D721Med (cell line): ENCODE measurements around the gene PANK2.
"Not testable (repeated sequence)": the region's sequence is repeated elsewhere in the genome, so short reads cannot be mapped to it uniquely, and the experiment has no call there.

ENCODE experiments used
- DNase-seq: peaks from one replicate; pipeline ENCODE4 v3.0.0; 2011; ENCODE audit warnings: low spot score; ENCODE audit not compliant: insufficient read length
- FAIRE-seq: peaks from 2 replicates; lab custom pipeline; 2011; peaks lifted over from hg19 to GRCh38; lab: Jason Lieb, UNC
- TF ChIP-seq, protein P1 (sequence below): IDR thresholded peaks from 2 replicates; pipeline ENCODE4 v1.5.1; 2012; ENCODE audit warnings: mild to moderate bottlenecking, control low read depth; ENCODE audit not compliant: insufficient read depth; ENCODE audit errors: missing control alignments

The PANK2 gene

DNA sequence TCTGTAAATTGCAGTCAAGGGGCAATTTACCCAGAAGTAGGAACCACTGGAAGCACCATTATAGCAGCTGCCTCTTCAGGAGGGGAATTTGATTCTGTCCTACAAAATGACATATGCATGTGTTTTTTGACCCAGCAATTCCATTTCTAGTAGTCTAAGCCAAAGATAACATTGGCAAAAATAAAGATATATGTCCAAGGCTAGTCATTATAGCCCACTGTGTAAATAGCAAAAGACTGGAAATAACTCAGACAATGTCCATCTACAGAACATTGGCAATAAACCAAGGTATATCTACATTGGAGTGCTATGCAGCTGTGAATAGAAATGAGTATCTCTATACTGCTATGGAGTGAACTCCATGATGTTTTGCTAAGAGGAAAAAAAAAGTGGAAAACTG is 12.5 kb upstream of the PANK2 start:
- no peak for DNase-seq
- TF ChIP-seq, protein P1, sequence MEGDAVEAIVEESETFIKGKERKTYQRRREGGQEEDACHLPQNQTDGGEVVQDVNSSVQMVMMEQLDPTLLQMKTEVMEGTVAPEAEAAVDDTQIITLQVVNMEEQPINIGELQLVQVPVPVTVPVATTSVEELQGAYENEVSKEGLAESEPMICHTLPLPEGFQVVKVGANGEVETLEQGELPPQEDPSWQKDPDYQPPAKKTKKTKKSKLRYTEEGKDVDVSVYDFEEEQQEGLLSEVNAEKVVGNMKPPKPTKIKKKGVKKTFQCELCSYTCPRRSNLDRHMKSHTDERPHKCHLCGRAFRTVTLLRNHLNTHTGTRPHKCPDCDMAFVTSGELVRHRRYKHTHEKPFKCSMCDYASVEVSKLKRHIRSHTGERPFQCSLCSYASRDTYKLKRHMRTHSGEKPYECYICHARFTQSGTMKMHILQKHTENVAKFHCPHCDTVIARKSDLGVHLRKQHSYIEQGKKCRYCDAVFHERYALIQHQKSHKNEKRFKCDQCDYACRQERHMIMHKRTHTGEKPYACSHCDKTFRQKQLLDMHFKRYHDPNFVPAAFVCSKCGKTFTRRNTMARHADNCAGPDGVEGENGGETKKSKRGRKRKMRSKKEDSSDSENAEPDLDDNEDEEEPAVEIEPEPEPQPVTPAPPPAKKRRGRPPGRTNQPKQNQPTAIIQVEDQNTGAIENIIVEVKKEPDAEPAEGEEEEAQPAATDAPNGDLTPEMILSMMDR, result no peak
- FAIRE-seq, result no peak

- not testable (repeated sequence) for FAIRE-seq, DNase-seq
Observed at GRCh38 chr20:3878921-3879274, 10.3 kb upstream of the PANK2 start.

DNA sequence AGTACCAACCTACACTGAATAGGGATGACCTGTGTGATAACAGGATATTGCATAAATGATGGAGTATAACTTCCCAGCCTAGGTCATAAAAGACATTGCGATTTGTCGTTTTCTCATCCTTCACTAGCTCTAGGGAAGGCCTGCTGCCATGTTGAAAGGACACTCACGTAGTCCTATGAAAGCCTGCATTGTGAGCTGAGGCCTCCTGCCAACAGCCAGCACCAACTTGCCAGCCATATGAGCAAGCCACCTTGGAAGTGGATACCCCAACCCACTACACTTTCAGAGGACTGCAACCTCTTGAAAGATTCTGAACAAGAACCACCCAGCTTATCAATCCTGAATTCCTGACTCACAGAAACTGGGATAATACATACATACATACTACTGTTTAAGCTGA is 3.5 kb upstream of the PANK2 start:
- TF ChIP-seq, protein P1, result no peak
- FAIRE-seq (no peak), DNase-seq (no peak)

DNA sequence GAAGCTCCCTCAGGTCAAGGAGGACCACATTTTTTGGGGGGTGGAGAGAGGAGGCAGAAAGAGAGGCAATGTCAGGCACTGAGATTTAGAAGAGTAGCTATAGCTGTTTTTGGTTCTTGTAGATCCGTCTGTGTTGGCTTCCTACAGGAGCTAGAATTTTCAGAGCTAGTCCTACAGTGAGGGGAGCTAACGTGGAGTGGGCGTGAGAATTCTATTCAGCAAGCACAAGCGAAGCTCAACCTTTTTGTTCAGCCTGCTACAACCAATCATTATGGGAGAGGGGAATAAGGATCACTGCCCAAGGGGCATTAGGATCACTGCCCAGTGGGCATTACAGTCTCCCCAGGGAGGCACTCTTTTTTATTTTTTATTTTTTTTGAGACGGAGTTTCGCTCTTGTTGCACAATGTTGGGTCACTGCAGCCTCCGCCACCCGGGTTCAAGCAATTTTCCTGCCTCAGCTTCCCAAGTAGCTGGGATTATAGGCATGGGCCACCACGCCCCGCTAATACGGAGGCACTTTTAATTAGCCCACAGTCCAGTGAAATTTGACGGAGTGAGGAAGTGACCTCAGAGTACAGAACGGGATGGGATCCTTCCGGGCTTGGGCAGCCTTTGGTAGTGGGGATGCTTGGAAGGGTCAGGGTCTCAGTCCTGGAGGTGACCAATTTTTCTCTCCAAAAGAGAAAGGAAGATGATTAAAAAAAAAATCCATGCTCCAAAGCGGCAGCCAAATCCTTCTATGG is 1.1 kb upstream of the PANK2 start:
- no peak for FAIRE-seq
- TF ChIP-seq, protein P1, result no peak
- DNase-seq, result no peak

DNA sequence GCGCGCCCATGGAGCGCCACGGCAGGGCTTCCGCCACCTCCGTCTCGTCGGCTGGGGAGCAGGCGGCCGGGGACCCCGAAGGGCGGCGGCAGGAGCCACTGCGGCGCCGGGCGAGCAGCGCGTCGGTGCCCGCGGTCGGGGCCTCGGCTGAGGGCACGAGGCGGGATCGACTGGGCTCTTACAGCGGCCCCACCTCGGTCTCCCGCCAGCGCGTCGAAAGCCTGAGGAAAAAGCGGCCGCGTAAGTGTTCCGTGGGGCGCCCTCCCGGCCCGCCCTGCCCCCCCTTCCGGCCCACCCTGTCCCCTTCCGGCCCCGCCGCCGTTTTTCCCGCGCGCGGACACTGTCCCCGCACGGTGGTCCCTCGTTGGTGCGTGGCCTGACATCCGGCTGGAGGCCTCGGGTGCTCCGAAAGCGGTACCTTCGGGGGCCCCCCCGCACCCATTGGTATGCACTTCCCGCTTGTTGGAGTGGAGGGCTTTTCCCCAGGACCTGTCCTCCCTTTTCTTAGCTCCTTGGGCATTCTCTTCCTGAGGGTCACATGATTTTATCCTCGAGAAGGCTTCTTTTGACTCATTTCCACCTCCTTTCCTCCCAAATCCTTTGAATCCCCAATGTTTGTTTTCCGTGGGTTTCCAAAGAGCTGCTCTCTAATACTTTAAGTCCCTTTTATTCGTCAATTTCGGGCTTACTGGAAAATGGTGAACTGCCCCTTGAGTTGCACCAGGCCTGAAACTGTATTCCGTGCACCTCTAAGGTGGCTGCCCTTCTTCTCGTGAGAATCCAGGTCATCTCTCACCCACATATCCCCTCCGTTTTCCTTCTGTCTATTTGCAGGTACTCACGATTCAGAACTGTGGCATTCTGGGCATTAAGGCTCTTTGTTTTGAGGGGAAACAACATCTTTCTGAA is 556 bp downstream of the PANK2 start:
- no peak for FAIRE-seq
- no peak for DNase-seq
- TF ChIP-seq, protein P1, result no peak

DNA sequence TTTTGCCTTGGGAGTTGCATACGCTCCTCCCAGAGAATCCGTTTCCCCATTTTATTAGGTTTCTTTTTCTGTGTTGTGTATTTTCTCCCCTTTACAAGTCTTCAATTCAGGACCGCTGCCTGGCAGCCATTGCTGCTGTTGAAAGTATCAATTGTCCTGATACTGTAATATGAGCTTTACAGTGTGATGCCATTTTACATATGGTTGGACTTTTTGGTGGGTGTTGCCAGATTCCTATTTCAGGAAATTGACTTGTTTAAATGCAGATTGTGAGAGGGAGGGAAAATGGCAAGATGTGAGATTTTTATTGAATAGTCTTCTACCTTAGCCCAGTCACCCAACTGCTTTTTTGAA is 1.2 kb downstream of the PANK2 start:
- DNase-seq (no peak), FAIRE-seq (no peak)
- TF ChIP-seq, protein P1, result no peak

GRCh38 chr20:3890999-3891929 is 2.1 kb downstream of the PANK2 start:
- TF ChIP-seq, protein P1, result no peak
- FAIRE-seq (no peak), DNase-seq (no peak)
